ENCODE data around the gene APOC3.

The APOC3 gene

DNA sequence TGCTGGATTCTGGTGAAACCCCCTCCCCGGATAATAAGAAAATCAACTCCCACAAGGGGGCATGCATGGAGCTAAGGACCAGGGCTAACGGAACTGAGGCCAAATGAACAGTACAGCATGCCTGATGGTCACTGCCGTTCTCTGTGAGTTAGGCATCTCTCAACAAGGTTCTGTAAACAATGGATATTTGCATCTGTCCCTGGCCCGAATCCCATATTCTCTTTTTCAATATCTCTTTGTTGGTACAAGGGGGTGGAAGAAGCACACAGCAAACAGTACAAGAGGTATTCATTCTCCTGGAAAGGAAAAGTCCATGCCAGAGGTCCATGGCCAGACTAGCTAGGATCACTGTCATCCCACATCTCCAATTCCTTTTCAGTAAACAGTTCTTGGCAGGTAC is 39.9 kb downstream of the APOC3 start:
- in situ Hi-C loops (cut with MboI; ENCODE audit: low sequenced_read_pairs), result loop anchor here (10.0 kb wide), 1 partner anchor 235 kb away; no protein-coding TSS in a partner anchor

DNA sequence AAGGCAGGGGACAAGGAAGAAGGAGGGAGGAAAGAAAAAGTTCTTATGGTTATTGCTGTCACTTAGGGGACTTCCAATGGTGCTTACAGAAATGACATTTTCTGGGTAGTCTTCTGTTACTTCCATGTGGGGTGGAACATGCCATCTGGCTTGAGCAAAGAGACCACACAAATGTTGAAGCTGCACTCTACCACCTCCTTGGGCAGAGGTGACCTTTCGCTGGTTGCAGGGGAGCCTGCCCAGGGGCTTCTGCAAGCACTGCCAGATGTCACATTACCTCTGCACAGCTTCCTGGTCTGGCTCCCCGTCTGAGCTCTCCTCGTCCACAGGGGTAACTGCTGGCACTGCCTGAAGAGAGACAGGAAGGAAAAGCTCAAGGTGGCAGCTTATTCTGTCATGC is 40.3 kb downstream of the APOC3 start:
- in situ Hi-C loops (cut with MboI; ENCODE audit: low sequenced_read_pairs), result loop anchor here (10.0 kb wide), 1 partner anchor 235 kb away; no protein-coding TSS in a partner anchor

DNA sequence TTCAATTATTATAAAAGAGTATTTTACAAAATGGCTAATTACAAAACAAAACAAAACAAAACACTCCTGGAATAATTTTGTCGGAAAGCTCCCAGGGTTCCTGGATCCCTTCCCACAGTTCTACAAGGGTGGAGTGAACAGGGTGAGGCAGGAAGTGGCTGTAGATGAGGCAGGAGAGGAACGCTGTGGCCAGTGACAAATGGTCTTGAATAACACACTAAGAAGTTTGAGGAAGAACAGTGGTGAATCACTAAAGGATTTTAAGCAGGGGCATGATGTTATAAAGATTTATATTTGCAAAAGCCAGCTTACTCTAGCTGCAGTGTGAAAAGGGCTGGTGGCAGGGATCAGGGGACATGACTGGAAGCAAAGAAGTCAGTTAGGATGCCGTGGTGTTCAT is 41.5 kb downstream of the APOC3 start:
- in situ Hi-C loops (cut with MboI; ENCODE audit: low sequenced_read_pairs), result loop anchor here (10.0 kb wide), 1 partner anchor 234 kb away; no protein-coding TSS in a partner anchor

DNA sequence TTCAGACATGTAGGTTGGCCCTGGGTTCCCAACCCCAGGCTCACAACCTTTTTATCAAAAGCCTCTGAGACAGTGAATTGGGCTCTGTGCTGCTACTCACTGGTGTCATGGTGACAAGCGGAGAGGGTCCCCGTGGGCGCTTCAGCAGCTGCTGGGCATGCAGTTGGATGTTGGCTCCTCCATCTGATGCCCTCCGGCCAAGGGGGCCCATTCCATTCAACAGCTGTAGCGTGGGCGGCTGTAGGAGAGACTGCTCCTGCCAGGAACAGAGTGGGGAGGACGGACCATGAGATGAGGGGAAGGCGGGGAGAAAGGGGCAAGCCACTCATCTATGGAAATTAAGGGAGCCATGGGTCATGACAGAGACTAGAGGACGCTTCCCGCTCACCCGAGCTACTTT is 43.7 kb downstream of the APOC3 start:
- in situ Hi-C loops (cut with MboI; ENCODE audit: low sequenced_read_pairs), result loop anchor here (10.0 kb wide), 1 partner anchor 231 kb away; no protein-coding TSS in a partner anchor

DNA sequence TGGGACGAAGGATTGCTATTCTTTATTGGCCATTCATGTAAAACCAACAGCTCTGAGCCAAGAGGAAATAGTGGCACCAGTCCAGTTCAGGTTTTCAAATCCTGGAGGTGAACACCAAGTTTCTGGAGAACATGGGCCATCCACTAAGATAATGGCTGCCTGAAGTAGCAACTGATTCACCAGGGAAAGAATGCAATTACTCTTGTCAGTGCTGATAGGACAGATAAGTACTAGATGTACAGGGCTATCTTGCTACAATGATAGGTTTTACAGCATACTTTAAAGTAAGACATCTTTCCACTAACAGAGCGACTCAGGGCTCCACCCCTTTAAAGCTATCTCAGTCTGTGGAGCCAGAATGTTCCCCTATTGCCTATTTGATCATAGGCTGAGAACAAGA is 44.5 kb downstream of the APOC3 start:
- in situ Hi-C loops (cut with MboI; ENCODE audit: low sequenced_read_pairs), result loop anchor here (10.0 kb wide), 1 partner anchor 231 kb away; no protein-coding TSS in a partner anchor

DNA sequence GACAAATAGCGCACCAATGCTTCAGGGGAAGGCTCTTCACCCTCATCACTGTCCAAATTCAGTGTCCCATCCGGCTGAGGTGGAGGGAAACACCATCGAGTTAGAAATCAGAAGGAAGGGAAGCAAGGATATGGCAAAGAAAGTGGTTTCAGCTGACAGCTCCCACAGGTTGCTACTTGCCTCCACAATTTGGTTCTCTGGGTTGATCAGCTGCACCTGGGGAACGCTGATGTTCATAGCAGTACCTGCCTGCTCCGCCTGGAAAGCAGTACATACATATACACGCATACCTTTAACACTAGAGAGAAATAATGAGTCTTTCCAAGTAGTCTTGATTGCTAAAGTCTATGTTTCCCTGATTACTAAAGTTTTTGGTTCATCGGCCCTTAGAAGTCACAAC is 45.5 kb downstream of the APOC3 start:
- in situ Hi-C loops (cut with MboI; ENCODE audit: low sequenced_read_pairs), result loop anchor here (10.0 kb wide), 1 partner anchor 230 kb away; no protein-coding TSS in a partner anchor

DNA sequence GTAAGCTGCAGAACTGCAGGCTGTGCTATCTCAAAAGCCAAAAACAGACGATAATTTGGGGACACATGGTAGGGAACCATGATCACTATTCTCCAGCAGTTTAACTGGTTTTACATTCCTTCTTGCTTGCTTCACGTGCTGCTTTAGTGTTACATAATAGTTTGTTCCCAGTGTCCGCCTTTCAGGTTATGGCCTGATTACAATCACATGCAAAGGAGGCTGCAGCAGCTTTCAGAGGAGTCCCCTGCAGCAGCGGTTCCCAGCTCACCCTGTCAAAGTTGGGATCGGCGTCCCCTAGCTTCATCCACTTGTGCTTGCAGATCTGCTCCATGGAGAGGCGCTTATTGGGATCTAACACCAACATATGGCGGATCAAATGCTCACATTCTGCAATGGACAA is 46.9 kb downstream of the APOC3 start:
- in situ Hi-C loops (cut with MboI; ENCODE audit: low sequenced_read_pairs), result loop anchor here (10.0 kb wide), 1 partner anchor 228 kb away; no protein-coding TSS in a partner anchor

DNA sequence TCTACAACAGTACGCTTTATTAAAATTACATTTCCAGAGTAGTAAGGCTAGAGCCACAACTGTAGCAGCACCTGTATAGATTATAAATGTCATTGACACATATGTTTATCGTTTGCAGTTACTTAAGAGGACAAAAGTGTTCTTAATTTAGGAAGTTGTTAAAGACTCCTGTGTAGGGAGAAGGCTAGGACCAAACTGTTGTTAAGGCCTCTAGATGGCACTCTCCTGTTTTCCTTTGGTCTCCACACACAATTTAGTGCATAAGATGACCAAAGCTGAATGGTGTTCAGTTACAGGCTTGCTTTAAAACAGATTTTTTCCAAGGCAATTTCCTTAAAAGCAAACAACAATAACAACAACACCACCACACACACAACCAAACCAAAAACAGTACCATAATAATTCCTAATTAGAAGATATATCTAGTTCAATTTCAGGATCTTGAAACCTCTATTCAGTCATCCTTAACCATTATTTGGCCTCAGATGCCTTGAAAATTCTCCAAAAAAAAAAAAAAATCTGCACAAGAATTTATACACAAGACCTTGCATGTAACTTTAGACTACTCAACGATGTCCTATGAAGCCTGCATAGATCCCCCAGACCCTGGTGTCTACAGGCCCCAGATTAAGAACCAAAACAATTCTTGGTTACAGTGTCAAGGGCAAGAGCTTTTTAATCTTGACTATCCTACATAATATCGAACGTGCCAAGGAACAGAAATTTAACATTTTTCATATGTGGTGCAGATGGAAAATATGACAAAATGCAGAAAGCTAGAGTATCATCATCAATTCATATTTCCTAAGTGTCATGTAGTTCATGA is 50.3 kb downstream of the APOC3 start:
- in situ Hi-C loops (cut with MboI; ENCODE audit: low sequenced_read_pairs), result loop anchor here (10.0 kb wide), 1 partner anchor 225 kb away; no protein-coding TSS in a partner anchor

DNA sequence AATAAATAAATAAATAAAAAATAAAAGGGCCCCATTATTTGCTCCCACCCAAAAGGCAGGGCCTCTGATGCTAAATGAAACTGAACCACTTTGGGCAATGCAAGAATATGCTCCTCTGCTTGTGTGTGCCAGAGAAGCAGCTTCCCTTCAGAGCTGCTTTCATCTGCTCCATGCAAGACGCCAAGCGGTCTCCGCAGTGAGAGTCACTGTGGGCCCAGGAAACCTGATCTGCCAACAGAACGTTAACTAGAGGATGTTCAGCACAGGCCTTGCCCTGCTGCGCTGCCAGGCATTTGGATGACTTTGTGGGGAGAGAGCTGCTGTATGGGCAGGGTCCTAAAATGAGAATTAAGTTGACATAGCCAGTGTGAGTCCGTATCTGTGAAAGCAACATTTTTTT is 51.4 kb downstream of the APOC3 start:
- in situ Hi-C loops (cut with MboI; ENCODE audit: low sequenced_read_pairs), result no loop called here

DNA sequence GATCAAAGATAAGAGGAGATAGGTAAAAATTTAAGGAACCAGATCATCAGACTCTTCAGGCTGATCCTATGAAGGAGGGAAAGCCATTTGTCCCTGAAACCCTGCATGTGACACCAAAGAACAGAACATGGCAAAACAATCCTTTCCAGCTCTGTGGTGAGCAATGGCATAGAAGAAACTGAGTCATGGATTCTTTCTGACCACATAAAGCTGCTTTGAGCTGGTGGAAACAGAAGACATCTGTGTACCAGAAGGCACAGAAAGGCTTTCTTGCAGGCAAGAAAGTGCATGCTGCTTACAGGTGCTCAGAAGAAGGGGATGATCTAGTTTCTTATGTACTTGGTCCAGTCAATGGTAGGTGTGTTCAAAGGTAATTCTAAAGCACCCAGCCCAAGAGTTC is 52.7 kb downstream of the APOC3 start:
- in situ Hi-C loops (cut with MboI; ENCODE audit: low sequenced_read_pairs), result no loop called here
